ENCODE results near the gene SLC9A1. TPM values are rescaled to one million over a fixed set of nuclear protein-coding genes. Genes with fewer than 3 reads are reported as not detected.
A peak's percentile ranks its signal among the peaks of the same experiment; 100 is the strongest.

SLC9A1 gene
- total RNA-seq, 1 donor from 2014 or later: 1.8 TPM

DNA sequence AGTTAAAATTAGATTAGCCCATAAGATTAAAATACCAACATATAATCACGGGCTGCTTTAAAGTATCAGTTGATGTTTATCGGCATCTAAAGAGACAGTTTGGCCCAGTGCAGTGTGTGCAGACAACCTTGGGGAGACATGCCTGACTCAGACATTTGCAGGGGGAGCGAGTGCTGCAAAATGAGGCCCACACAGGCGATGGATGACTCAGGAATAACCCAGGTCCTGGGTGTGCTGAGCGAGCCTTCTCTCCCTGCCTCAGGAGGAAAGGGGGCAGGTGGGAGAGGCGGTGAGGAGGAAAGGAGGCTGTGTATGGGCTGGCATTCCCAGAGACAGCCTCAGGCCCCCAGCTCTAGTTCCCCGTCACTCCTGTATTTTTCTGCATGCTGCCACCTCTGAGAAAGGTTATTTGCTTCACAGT lies 9.0 kb downstream of the SLC9A1 start:
- no peaks in the 10 kb centered on the region for H3K9me3 Mint-ChIP-seq
- peaks cover 4% of the 10 kb centered on the region for H3K27me3 Mint-ChIP-seq (ENCODE audit: insufficient read depth, low read depth)
- H4K20me1 ChIP-seq (ENCODE audit: low read depth): peaks cover 21% of the 10 kb centered on the region
- no peak overlapping the region for H3K4me2 ChIP-seq
- H3K4me1 Mint-ChIP-seq: peaks cover 49% of the 10 kb centered on the region
- DNase-seq (ENCODE audit: low spot score): no peak
- no peak overlapping the region for H3K9ac ChIP-seq
- H3K4me3 ChIP-seq: no peak overlapping the region
- no peak for TF ChIP-seq EZH2phosphoT487 (IDR thresholded peaks at IDR 0.05)
- TF ChIP-seq EZH2 (IDR thresholded peaks at IDR 0.05): no peak
- TF ChIP-seq, protein P1, sequence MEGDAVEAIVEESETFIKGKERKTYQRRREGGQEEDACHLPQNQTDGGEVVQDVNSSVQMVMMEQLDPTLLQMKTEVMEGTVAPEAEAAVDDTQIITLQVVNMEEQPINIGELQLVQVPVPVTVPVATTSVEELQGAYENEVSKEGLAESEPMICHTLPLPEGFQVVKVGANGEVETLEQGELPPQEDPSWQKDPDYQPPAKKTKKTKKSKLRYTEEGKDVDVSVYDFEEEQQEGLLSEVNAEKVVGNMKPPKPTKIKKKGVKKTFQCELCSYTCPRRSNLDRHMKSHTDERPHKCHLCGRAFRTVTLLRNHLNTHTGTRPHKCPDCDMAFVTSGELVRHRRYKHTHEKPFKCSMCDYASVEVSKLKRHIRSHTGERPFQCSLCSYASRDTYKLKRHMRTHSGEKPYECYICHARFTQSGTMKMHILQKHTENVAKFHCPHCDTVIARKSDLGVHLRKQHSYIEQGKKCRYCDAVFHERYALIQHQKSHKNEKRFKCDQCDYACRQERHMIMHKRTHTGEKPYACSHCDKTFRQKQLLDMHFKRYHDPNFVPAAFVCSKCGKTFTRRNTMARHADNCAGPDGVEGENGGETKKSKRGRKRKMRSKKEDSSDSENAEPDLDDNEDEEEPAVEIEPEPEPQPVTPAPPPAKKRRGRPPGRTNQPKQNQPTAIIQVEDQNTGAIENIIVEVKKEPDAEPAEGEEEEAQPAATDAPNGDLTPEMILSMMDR (IDR thresholded peaks at IDR 0.05): no peak
- H3K36me3 Mint-ChIP-seq: peaks cover 7% of the 10 kb centered on the region
- H3K4me1 ChIP-seq: peaks cover 7% of the 10 kb centered on the region
- peak overlapping the region; percentile 68 for H3K27ac Mint-ChIP-seq
- peaks cover 31% of the 10 kb centered on the region for H3K79me2 ChIP-seq (ENCODE audit: low read depth)
- H3F3A ChIP-seq (ENCODE audit: low read depth): no peaks in the 10 kb centered on the region
- H3K4me3 Mint-ChIP-seq: no peak overlapping the region
- no peaks in the 10 kb centered on the region for H3K27me3 ChIP-seq
- no peak overlapping the region for H2AFZ ChIP-seq (replicated peaks)
- no peak overlapping the region for H3K27ac ChIP-seq
- no peaks in the 10 kb centered on the region for H3K9me3 ChIP-seq (ENCODE audit: low read depth)
- H3K36me3 ChIP-seq: no peaks in the 10 kb centered on the region

DNA sequence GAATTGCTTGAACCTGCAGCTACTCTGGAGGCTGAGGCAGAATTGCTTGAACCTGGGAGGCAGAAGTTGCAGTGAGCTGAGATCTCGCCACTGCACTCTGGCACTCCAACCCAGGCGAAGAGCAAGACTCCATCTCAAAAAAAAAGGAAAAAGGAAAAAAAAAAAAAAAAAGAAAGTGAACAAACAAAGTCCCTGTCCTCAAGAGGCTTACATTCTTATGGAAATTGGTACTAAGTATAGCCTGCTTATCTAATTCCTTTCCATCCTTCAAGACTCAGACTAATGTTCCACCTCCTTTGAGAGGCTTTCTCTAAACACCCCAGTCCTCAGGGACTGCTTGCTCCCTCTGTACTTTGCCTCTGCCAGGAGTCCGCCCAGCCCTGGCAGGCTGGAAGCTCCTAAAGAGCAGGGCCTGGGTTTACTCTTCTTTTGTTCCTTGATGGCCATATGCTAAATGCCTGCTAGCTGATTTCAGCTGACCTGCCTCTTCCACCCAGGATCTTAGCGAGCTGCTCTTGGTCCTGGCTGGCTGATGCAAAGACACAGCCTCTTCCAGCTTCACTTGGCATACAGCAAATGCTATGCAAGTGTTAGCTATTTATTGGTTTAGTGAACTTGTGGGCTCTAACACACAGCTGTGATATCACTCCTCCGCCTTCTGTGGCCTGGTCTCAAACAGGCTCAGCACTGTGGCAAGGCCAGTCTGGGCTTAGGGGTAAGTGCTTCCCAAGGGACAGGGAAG lies 9.8 kb downstream of the SLC9A1 start:
- peaks cover 7% of the 10 kb centered on the region for H3K36me3 Mint-ChIP-seq
- no peak overlapping the region for H3K9ac ChIP-seq
- TF ChIP-seq EZH2phosphoT487 (IDR thresholded peaks at IDR 0.05) (no peak), EZH2 (IDR thresholded peaks at IDR 0.05) (no peak)
- TF ChIP-seq, protein P1 (IDR thresholded peaks at IDR 0.05): no peak

DNA sequence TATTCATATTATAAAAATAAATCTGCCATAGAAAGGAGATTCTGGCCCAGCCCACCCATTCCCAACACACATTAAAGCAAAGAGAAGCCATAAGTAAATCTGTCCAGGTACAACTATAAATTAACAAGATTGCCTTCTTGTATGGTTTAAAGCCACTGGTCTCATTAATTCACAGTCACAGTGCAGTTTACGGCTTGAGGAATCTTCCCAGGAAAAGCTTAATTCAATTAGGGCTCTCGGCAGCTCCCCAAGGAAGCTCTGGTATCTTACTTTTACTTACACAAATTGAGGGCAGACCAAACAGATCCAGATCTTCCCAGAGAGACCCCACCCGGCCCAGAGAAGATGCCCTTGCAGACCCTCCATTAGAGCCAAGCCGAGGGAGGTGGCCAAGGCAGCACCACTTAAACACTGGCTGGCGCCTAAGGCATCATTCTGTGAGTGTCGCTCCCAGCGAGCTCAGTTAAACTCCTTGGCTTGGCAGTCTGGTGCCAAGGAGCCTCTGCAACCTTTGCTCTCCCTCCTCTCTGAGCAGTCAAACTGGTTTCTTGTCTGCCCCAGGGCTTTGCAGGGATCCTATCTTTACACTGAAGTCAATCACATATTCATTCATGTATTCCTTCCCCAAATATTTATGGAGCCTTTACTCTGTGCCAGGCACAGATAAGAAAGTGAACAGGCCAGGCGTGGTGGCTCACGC lies 10.7 kb downstream of the SLC9A1 start:
- Histone ChIP-seq H3K9ac (no peak overlapping the region), H3K27ac (no peak overlapping the region), H3K4me2 (no peak overlapping the region), H3K4me1 (peaks cover 7% of the 10 kb centered on the region), H4K20me1 (ENCODE audit: low read depth) (peaks cover 15% of the 10 kb centered on the region), H3K4me3 (no peak overlapping the region), H3F3A (ENCODE audit: low read depth) (no peaks in the 10 kb centered on the region), H3K27me3 (no peaks in the 10 kb centered on the region), H3K9me3 (ENCODE audit: low read depth) (no peaks in the 10 kb centered on the region), H2AFZ (replicated peaks) (no peak overlapping the region), H3K79me2 (ENCODE audit: low read depth) (peaks cover 31% of the 10 kb centered on the region), H3K36me3 (no peaks in the 10 kb centered on the region)
- Mint-ChIP-seq H3K27me3 (ENCODE audit: insufficient read depth, low read depth) (peaks cover 4% of the 10 kb centered on the region), H3K36me3 (peaks cover 7% of the 10 kb centered on the region), H3K4me1 (peaks cover 48% of the 10 kb centered on the region), H3K27ac (no peak overlapping the region), H3K4me3 (no peak overlapping the region), H3K9me3 (no peaks in the 10 kb centered on the region)
- TF ChIP-seq EZH2 (IDR thresholded peaks at IDR 0.05) (no peak), EZH2phosphoT487 (IDR thresholded peaks at IDR 0.05) (no peak)
- TF ChIP-seq, protein P1 (IDR thresholded peaks at IDR 0.05): no peak
- no peak for DNase-seq (ENCODE audit: low spot score)

More for the DNA sequence above, 9.8 kb downstream of the SLC9A1 start:
- Mint-ChIP-seq H3K4me1 (peaks cover 50% of the 10 kb centered on the region), H3K27me3 (ENCODE audit: insufficient read depth, low read depth) (peaks cover 4% of the 10 kb centered on the region), H3K9me3 (no peaks in the 10 kb centered on the region), H3K4me3 (no peak overlapping the region), H3K27ac (peak overlapping the region; percentile 46)
- Histone ChIP-seq H3K79me2 (ENCODE audit: low read depth) (peaks cover 31% of the 10 kb centered on the region), H2AFZ (replicated peaks) (no peak overlapping the region), H3K4me3 (no peak overlapping the region), H4K20me1 (ENCODE audit: low read depth) (peaks cover 15% of the 10 kb centered on the region), H3K27ac (no peak overlapping the region), H3K9me3 (ENCODE audit: low read depth) (no peaks in the 10 kb centered on the region), H3K4me1 (peaks cover 7% of the 10 kb centered on the region), H3K27me3 (no peaks in the 10 kb centered on the region), H3K36me3 (no peaks in the 10 kb centered on the region), H3K4me2 (no peak overlapping the region), H3F3A (ENCODE audit: low read depth) (no peaks in the 10 kb centered on the region)
- DNase-seq (ENCODE audit: low spot score): no peak

All from neural progenitor cell (in vitro differentiated cells).